HG03095 (cell line): ENCODE measurements around the gene AQR.

ENCODE experiments used
- ATAC-seq: cut with Tn5 transposase; IDR thresholded peaks from one replicate; pipeline ENCODE4 v1.9.1; 2021; ENCODE audit warnings: moderate library complexity; ENCODE audit not compliant: unreplicated experiment

Gene AQR

GRCh38 chr15:34883042-34883441 lies 86.5 kb downstream of the AQR start:
- ATAC-seq = no peak

DNA sequence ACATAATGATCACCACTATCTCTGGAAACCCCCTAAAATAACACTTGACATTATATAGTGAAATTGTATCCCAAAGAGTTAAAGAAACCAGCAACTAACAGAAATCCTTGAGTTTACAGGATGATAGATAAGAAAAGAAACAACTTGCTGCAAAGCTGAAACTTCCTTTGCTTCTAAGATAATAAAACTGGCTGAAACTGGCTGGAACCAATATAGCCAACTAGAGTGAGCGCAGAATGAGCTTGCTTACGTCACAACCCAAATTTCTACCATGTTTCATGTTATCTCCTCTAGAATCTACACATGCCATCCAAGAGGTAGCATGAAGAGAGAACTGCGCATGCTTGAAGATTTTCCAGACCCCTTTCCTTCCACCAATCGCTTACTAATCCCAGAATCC lies 90.4 kb downstream of the AQR start:
- ATAC-seq = no peak

GRCh38 chr15:34876640-34877039 lies 92.9 kb downstream of the AQR start:
- ATAC-seq = no peak

GRCh38 chr15:34869110-34869509 lies 100.4 kb downstream of the AQR start:
- no peak for ATAC-seq

DNA sequence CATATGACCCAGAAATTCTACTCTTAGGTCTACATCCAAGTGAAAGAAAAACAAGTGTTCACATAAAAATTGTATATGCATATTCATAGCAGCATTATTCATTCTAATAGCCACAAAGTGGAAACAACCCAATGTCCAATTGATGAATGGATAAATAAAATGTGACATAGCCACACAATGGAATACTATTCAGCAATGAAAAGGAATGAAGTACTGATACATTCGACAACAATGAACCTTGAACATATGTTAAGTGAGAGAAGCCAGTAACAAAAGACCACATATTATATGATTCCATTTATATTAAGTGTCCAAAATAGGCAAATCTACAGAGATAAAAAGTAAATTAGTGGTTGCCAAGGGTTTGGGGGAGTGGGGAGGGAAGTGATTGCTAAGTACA lies 104.0 kb downstream of the AQR start:
- no peak for ATAC-seq

- ATAC-seq = no peak
Observed at GRCh38 chr15:34861214-34861613, 108.3 kb downstream of the AQR start.

GRCh38 chr15:34855893-34856292 lies 113.6 kb downstream of the AQR start:
- ATAC-seq = no peak

GRCh38 chr15:34855413-34855812 lies 114.1 kb downstream of the AQR start:
- ATAC-seq = no peak

DNA sequence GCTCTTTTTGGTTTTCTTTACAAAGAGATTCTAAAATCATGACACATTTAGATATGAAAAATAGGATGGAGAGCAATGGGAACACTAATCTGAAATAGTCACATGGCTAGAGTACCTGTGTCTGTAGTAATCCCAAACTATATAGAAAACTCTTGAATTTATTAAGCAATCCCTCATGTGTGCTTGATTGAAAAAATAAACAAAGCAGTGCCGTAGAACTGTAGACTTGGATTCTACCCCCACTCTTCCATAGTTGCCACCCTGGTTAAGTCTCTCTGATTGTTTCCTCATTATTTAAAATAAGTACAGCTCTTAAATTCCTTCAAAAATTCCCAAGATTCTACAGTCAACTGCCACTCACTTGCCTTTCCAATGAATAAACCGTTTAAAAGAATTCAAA lies 115.3 kb downstream of the AQR start:
- ATAC-seq = no peak

- no peak for ATAC-seq
Observed at GRCh38 chr15:34853001-34853758, 116.4 kb downstream of the AQR start.

DNA sequence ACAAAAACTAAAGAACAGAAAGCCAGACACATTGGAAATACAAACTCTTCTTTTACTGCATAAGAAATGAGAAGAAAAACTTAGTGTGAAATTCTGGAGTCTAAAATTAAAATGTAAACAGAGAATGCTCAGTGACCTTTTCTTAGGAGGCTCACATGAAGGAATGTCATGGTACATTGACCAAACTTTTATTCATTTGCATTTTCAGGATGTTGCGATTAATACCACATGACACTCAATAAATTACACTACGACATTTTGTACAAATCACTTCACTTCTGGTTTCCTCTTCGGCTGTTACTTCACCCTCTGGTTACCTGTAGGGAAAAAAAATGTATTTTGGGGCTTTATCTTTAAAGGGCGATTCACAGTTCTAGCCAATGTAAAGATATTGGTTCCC lies 117.8 kb downstream of the AQR start:
- ATAC-seq = no peak

GRCh38 chr15:34851007-34851406 lies 118.5 kb downstream of the AQR start:
- no peak for ATAC-seq

GRCh38 chr15:34850121-34850520 lies 119.4 kb downstream of the AQR start:
- no peak for ATAC-seq

DNA sequence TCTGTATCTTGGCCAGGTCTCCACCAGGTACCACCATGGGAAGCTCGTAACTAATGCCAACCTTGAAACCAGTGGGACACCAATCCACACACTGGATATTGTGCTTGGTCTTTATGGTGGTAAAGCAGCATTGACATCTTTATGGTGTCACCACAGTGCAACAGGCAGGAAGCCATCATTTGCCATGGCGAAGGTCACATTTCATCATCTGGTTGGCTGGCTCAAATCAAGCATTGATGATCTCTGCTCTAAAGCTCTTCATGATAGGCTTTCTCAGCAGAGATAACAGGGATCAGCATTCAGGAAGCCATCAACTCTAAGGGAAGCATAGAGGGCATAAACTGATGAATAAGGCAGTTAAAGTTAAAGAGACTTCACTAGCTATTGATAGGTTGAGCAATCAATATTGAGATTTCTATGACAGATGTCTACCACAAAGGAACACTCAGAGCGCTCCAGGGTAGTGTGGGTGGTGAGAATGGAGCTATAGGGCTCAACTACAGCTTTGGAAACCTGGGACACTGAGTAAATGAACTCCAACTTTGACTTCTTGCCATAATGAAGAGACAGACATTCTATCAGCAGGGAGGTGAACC lies 120.1 kb downstream of the AQR start:
- no peak for ATAC-seq

DNA sequence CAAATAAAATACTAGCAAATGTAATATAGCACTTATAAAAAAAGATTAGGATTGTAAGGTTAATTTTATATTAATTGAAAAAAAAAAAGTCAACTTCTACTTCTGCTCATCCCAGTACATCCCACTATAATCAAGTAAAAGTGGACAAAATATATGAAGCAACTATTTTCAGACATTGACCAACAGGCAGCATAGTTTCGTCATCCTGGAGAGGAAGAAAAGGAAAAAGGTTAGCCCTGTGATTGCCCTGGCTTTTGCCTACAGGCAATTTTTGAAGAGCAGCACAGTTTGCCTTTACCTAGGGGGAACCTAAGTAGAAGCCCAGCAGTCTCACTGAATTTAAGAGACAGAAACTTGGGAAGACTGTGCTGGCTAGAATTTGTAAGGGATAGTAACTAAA lies 121.9 kb downstream of the AQR start:
- ATAC-seq = no peak

DNA sequence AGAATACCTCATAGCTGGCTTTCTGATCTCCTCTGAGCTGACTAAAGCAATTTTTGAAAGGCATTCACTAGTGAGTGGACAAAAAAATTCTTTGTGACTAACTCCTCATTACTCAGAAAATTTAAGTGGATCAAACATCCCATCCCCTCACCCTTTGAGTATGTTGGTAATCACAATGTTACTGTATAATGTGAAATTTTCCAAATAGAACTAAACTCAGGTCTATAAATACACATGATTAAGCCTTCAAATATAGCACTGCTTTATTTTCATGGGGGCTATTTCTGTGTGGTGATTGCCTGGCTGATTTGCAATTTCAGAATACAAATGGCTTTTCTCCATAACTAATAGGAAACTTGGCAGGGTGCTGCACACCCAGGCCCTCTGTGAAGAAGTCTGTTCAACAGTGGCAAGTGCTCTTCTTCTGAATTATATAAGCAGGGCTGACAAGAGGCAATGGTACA lies 128.2 kb downstream of the AQR start:
- no peak for ATAC-seq

DNA sequence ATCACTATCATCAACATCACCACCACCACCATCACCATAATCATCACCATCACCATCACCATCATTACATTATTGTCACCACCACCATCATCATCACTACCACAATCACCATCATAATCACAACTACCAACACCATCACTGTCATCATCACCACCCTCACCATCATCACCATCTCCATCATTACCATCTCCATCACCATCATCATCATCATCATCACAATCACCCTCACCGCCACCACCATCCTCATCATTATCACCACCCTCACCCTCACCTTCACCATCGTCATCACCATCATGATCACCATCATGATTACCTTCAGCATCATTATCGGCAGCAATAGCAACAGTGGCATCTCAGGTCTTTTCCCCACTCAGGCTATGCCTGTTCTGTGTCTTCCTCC lies 131.3 kb downstream of the AQR start:
- ATAC-seq = no peak

- no peak for ATAC-seq
Observed at GRCh38 chr15:34837246-34838016, 132.1 kb downstream of the AQR start.

DNA sequence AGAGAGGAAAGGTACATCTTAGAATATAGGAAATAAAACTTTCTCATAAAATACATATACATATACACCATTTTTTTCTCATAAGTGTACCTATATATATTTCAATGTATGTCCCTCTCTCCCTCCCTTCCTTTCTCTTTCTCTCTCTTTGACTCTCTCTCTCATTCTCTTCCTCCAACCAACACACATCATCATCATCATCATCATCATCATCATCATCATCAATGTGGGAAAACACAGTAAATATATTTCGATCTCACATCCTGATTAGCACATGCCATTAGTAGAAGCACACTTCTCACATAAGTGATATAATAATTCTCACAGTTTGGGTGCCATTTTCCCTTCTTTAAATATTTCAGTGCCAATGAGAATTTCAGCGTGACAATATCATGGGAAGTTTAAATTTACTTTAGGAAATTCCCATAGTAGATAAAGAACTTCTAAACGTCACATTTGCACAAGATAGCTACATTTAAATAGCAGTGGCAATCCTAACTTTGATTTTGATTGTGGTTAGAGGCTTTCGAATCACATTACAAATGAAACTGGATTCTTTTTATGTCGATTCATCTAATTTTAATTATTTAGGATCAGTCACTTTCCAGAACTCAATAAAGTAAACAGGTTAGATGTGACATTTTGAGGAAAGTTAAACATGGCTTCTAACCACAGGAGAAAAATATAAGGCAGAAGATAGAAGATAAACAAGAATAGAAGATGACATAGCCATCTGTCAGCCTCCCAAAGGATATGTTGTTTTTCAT lies 141.2 kb downstream of the AQR start:
- ATAC-seq = no peak

- ATAC-seq = no peak
Observed at GRCh38 chr15:34821831-34822230, 147.7 kb downstream of the AQR start.

DNA sequence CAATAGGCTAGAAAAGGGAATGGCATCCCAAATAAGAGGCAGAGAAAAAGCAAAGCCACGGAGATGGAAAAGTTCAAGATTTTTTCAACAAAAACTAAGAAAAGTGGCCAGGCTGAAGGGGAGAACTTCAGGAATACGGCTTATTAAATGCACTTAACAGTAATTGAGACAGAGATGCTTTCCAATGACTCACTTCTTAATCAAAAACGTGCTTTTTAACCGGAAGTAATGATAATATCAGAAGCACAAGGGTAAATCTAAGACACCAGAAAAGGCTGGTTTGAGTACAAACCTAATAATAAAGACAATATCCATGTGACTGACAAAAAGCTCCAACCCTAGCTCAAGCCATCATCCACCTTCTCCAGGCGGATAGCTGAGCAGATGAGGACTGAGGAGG lies 149.4 kb downstream of the AQR start:
- no peak for ATAC-seq
